Measurements from ENCODE around the gene GTSF1L.

GTSF1L gene

DNA sequence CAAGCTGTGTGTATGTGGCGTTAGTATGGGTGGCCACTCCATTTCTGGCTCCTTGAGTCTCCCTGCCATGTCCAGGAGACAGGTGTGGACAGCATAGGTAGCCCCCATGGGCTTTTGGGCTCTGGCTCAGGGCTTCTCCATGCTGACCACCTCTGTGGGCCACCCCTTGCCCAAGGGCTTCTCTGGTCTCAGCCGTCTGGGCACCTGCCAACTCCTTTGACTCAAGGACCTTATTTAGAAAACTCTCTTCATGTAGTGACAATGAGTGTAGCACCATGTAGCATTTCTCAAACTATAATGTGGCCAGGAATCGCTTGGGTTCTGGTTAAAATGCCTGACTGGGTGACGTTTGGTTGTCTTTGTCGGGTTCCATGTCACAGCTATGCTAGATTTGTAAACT lies 5.1 kb upstream of the GTSF1L start:
- TF ChIP-seq, protein P1, sequence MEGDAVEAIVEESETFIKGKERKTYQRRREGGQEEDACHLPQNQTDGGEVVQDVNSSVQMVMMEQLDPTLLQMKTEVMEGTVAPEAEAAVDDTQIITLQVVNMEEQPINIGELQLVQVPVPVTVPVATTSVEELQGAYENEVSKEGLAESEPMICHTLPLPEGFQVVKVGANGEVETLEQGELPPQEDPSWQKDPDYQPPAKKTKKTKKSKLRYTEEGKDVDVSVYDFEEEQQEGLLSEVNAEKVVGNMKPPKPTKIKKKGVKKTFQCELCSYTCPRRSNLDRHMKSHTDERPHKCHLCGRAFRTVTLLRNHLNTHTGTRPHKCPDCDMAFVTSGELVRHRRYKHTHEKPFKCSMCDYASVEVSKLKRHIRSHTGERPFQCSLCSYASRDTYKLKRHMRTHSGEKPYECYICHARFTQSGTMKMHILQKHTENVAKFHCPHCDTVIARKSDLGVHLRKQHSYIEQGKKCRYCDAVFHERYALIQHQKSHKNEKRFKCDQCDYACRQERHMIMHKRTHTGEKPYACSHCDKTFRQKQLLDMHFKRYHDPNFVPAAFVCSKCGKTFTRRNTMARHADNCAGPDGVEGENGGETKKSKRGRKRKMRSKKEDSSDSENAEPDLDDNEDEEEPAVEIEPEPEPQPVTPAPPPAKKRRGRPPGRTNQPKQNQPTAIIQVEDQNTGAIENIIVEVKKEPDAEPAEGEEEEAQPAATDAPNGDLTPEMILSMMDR (IDR thresholded peaks at IDR 0.05; ENCODE audit: low read length), result no peak
- TF ChIP-seq EZH2 (optimal IDR thresholded peaks at IDR 0.05; ENCODE audit: low read depth, low read length) (no peak), EZH2phosphoT487 (IDR thresholded peaks at IDR 0.05; ENCODE audit: low read length) (no peak)

DNA sequence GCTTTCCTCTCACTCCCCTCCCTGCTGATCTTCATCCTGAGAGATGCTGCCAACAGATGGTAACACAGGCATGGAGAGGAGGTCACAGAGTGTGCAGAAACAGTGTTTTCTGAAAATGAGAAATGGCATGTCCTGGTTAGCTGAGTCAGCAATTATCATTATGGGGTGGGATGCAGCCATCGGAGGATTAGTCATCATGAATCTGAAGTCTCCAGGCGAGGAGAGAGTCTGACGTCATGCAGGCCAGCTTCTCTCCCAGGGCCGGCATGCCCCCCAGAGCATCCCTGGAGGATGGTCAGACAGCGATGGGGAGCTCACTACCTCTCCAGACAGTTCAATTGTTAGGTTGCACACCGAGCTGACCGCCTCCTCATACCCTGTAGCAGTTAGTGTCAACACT lies 4.7 kb upstream of the GTSF1L start:
- H3K9me2 ChIP-seq (replicated peaks; ENCODE audit: insufficient read depth, low read length), result no peaks in the 10 kb centered on the region
- peaks cover 28% of the 10 kb centered on the region for H3K4me1 ChIP-seq (ENCODE audit: low read length)
- no peaks in the 10 kb centered on the region for H4K20me1 ChIP-seq (ENCODE audit: insufficient read depth, low read length)
- no peak overlapping the region for H3K9ac ChIP-seq (ENCODE audit: low read length)
- no peak overlapping the region for H3K4me3 ChIP-seq (ENCODE audit: low read length)
- no peak overlapping the region for H3K27ac ChIP-seq (ENCODE audit: low read length)
- TF ChIP-seq EZH2 (optimal IDR thresholded peaks at IDR 0.05; ENCODE audit: low read depth, low read length), result no peak
- no peak for TF ChIP-seq EZH2phosphoT487 (IDR thresholded peaks at IDR 0.05; ENCODE audit: low read length)
- TF ChIP-seq, protein P1 (IDR thresholded peaks at IDR 0.05; ENCODE audit: low read length), result no peak
- no peaks in the 10 kb centered on the region for H3K79me2 ChIP-seq (ENCODE audit: low read length)
- no peaks in the 10 kb centered on the region for H3K9me3 ChIP-seq (replicated peaks; ENCODE audit: insufficient read depth, low read length)
- H3K27me3 ChIP-seq (replicated peaks; ENCODE audit: insufficient read depth, low read length), result no peaks in the 10 kb centered on the region
- H3F3A ChIP-seq (ENCODE audit: insufficient read depth, low read length), result peaks cover 12% of the 10 kb centered on the region
- H2AFZ ChIP-seq (ENCODE audit: low read length), result no peak overlapping the region
- DNase-seq, result no peak
- no peaks in the 10 kb centered on the region for H3K36me3 ChIP-seq (replicated peaks; ENCODE audit: insufficient read depth, low read length)
- H3K4me2 ChIP-seq (ENCODE audit: low read depth, low read length), result no peak overlapping the region

More for the DNA sequence above, 5.1 kb upstream of the GTSF1L start:
- Histone ChIP-seq H3F3A (ENCODE audit: insufficient read depth, low read length) (peaks cover 12% of the 10 kb centered on the region), H3K27me3 (replicated peaks; ENCODE audit: insufficient read depth, low read length) (no peaks in the 10 kb centered on the region), H3K27ac (ENCODE audit: low read length) (no peak overlapping the region), H3K36me3 (replicated peaks; ENCODE audit: insufficient read depth, low read length) (no peaks in the 10 kb centered on the region), H3K4me1 (ENCODE audit: low read length) (peaks cover 28% of the 10 kb centered on the region), H2AFZ (ENCODE audit: low read length) (no peak overlapping the region), H3K4me3 (ENCODE audit: low read length) (no peak overlapping the region), H3K9me2 (replicated peaks; ENCODE audit: insufficient read depth, low read length) (no peaks in the 10 kb centered on the region), H3K9ac (ENCODE audit: low read length) (no peak overlapping the region), H4K20me1 (ENCODE audit: insufficient read depth, low read length) (no peaks in the 10 kb centered on the region), H3K9me3 (replicated peaks; ENCODE audit: insufficient read depth, low read length) (no peaks in the 10 kb centered on the region), H3K4me2 (ENCODE audit: low read depth, low read length) (no peak overlapping the region), H3K79me2 (ENCODE audit: low read length) (no peaks in the 10 kb centered on the region)
- no peak for DNase-seq

DNA sequence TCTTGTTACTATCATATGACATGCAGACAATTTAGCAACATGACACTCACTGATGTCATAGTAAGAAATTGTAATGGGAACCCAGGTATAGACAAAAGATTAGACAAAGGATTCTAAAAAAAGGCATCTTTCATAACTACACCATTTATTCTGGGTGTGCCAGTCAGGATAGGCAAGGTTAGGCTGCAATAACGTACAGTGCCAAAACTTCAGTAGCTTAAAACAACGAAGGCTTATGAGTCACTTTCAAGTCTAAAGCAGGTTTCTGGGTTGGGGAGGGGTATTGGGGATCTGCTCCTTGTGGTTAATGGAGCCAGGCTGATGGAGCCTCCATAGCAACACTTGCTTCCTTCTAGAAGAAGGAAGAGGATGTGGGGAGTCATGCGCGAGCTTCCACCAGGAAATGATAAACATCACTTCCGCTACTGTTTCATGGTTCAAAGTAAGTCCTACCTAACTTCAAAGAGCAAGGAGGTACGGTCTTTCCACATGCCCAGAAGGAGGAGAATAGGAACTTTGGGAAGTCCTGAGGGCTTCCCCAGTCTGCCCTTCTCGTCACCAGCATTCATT lies 2.0 kb upstream of the GTSF1L start:
- Histone ChIP-seq H3K9me3 (replicated peaks; ENCODE audit: insufficient read depth, low read length) (no peaks in the 10 kb centered on the region), H3K9ac (ENCODE audit: low read length) (no peak overlapping the region), H3K27me3 (replicated peaks; ENCODE audit: insufficient read depth, low read length) (no peaks in the 10 kb centered on the region), H3K79me2 (ENCODE audit: low read length) (no peaks in the 10 kb centered on the region), H3K4me3 (ENCODE audit: low read length) (no peak overlapping the region), H3F3A (ENCODE audit: insufficient read depth, low read length) (peaks cover 12% of the 10 kb centered on the region), H3K9me2 (replicated peaks; ENCODE audit: insufficient read depth, low read length) (no peaks in the 10 kb centered on the region), H3K36me3 (replicated peaks; ENCODE audit: insufficient read depth, low read length) (no peaks in the 10 kb centered on the region), H4K20me1 (ENCODE audit: insufficient read depth, low read length) (no peaks in the 10 kb centered on the region), H3K27ac (ENCODE audit: low read length) (peak overlapping the region; percentile 28; the same call in 1 of the 2 replicates), H3K4me2 (ENCODE audit: low read depth, low read length) (peak overlapping the region; percentile 7; the same call in 1 of the 2 replicates), H3K4me1 (ENCODE audit: low read length) (peaks cover 26% of the 10 kb centered on the region), H2AFZ (ENCODE audit: low read length) (no peak overlapping the region)
- TF ChIP-seq EZH2 (optimal IDR thresholded peaks at IDR 0.05; ENCODE audit: low read depth, low read length), result no peak
- no peak for TF ChIP-seq EZH2phosphoT487 (IDR thresholded peaks at IDR 0.05; ENCODE audit: low read length)
- TF ChIP-seq, protein P1 (IDR thresholded peaks at IDR 0.05; ENCODE audit: low read length), result no peak
- DNase-seq, result no peak

Measured in MM.1S (cell line).